Neural cell (in vitro differentiated cells): ENCODE data around the gene ALDH16A1.

Source experiments
- EP300 ChIP-seq: fragments of 450-650 bp; conservative IDR thresholded peaks from 2 replicates; pipeline ENCODE4 v1.6.1; 2014; ENCODE audit warnings: antibody characterized with exemption, mild to moderate bottlenecking, moderate library complexity; ENCODE audit not compliant: poor library complexity, severe bottlenecking
- TF ChIP-seq, protein P1 (sequence below): fragments of 450-650 bp; IDR thresholded peaks from 2 replicates; pipeline ENCODE4 v1.5.1; 2014; ENCODE audit warnings: antibody characterized with exemption, mild to moderate bottlenecking, moderate library complexity; ENCODE audit not compliant: poor library complexity, severe bottlenecking
- TF ChIP-seq, protein P2 (sequence below): IDR thresholded peaks from 2 replicates; pipeline ENCODE4 v1.6.1; 2012; ENCODE audit warnings: borderline replicate concordance

DNA sequence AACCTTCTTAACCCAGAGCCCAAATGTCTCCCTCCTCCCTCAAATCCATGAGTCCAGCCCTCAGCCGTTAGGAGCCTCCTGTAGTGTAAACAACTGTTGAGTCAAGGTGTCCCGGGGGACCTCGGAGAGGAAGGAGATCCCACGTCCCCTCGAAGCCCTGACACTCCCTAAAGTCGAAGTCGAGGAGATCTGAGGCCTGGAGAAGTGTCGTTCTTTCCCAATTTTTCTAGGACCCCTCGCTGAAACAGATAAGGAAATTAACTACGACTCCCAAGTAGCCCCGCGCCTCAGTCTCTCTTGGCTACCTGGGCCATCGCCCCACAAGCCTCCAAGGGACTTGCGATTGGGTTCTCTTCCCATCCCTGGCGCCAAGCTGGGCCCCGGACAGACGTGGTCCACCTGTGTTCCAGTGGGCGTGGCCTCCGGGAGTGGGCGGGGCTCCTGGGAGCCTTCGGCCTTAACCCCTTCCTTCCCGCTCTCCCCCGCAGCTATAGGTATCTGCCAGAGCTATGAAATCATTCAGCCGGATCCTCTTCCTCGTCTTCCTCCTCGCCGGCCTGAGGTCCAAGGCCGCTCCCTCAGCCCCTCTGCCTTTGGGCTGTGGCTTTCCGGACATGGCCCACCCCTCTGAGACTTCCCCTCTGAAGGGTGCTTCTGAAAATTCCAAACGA lies 27.0 kb upstream of the ALDH16A1 start:
- TF ChIP-seq EP300, result no peak
- TF ChIP-seq, protein P1, sequence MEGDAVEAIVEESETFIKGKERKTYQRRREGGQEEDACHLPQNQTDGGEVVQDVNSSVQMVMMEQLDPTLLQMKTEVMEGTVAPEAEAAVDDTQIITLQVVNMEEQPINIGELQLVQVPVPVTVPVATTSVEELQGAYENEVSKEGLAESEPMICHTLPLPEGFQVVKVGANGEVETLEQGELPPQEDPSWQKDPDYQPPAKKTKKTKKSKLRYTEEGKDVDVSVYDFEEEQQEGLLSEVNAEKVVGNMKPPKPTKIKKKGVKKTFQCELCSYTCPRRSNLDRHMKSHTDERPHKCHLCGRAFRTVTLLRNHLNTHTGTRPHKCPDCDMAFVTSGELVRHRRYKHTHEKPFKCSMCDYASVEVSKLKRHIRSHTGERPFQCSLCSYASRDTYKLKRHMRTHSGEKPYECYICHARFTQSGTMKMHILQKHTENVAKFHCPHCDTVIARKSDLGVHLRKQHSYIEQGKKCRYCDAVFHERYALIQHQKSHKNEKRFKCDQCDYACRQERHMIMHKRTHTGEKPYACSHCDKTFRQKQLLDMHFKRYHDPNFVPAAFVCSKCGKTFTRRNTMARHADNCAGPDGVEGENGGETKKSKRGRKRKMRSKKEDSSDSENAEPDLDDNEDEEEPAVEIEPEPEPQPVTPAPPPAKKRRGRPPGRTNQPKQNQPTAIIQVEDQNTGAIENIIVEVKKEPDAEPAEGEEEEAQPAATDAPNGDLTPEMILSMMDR, result no peak
- TF ChIP-seq, protein P2, sequence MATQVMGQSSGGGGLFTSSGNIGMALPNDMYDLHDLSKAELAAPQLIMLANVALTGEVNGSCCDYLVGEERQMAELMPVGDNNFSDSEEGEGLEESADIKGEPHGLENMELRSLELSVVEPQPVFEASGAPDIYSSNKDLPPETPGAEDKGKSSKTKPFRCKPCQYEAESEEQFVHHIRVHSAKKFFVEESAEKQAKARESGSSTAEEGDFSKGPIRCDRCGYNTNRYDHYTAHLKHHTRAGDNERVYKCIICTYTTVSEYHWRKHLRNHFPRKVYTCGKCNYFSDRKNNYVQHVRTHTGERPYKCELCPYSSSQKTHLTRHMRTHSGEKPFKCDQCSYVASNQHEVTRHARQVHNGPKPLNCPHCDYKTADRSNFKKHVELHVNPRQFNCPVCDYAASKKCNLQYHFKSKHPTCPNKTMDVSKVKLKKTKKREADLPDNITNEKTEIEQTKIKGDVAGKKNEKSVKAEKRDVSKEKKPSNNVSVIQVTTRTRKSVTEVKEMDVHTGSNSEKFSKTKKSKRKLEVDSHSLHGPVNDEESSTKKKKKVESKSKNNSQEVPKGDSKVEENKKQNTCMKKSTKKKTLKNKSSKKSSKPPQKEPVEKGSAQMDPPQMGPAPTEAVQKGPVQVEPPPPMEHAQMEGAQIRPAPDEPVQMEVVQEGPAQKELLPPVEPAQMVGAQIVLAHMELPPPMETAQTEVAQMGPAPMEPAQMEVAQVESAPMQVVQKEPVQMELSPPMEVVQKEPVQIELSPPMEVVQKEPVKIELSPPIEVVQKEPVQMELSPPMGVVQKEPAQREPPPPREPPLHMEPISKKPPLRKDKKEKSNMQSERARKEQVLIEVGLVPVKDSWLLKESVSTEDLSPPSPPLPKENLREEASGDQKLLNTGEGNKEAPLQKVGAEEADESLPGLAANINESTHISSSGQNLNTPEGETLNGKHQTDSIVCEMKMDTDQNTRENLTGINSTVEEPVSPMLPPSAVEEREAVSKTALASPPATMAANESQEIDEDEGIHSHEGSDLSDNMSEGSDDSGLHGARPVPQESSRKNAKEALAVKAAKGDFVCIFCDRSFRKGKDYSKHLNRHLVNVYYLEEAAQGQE, result no peak
